Measurements from ENCODE around the gene PTPN14.

PTPN14 gene

GRCh38 chr1:214427871-214428277, 123.5 kb downstream of the PTPN14 start:
- peak; percentile 88 for DNase-seq (ENCODE audit: low spot score)

GRCh38 chr1:214426426-214426812, 125.0 kb downstream of the PTPN14 start:
- peak; percentile 72 for DNase-seq (ENCODE audit: low spot score)

DNA sequence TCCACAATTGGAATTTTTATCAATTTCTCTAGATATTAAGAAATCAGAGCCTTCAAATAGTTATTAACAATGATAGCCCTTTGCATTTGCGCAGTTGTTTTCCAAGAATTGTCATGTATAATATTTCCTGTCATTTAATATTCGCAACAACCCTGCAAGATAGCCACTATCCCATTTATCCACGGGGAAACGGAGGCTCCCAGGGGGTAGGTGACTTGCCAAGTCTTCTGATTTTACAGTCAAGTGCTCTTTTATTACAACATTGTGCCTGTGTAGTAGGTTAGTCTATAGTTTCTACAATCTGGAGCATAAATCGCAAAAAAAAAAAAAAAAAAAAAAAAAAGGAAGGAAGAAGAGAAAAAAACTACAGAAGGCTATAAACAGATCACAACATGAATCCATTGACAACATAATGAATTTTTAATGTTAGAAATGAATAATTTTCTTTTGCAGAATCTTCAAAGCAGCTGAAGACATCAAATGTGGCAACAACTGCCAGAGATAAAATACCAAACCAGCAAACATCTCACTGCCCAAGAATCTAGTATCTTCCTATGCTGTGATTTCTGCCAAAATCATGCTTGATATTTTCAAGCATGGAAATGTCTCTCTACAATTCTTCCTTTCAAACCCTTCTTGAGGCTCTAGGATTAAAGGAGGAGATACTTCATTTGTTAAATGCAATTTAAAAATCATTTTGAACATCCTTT, 125.5 kb downstream of the PTPN14 start:
- DNase-seq (ENCODE audit: low spot score) = no peak

GRCh38 chr1:214425101-214425500, 126.3 kb downstream of the PTPN14 start:
- no peak for DNase-seq (ENCODE audit: low spot score)

GRCh38 chr1:214423045-214423444, 128.4 kb downstream of the PTPN14 start:
- no peak for DNase-seq (ENCODE audit: low spot score)

DNA sequence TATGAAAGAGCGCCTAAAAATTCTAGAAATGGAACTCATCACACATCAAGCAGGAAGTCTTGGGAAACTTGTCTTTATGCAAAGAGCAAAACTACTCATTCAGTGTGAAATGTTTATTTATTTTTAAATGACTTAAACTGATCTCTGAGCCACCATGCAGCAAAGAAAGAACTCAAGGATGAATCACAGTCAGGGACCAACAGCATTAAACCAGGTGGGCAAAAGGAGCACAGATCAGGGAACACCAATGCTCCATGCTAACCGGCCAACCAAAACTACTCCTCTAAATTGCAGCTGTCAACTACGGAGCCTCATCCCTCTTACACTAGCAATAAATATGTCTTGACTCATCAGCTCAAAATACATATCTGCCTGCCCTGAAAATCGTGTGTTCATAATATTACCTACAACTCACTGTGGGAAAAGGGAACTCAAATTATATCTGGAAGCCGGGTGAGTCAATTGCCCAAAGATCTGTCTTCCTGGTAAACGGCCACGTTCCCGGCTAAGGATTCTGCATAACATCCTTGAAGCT, 129.2 kb downstream of the PTPN14 start:
- DNase-seq (ENCODE audit: low spot score) = no peak

- no peak for DNase-seq (ENCODE audit: low spot score)
Measured at GRCh38 chr1:214420833-214421232, 130.6 kb downstream of the PTPN14 start.

DNA sequence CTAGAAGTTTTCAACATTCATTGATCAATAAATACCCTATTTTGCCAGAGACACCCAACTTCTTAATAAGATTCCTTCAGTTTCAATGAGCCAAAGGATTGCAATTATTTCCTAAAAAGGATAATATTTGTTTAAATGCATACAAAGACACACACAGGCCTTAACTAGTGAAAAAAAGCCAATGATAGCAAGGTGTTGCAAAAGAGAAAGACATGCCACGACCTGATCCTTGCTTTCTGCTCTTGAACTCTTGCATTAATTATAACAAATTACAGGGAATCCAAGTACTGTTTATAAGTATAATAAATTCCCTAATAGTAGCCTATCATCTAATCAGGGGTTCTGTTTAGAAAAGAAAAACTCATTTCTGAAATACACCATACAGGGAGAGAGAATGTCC, 131.1 kb downstream of the PTPN14 start:
- no peak for DNase-seq (ENCODE audit: low spot score)

DNA sequence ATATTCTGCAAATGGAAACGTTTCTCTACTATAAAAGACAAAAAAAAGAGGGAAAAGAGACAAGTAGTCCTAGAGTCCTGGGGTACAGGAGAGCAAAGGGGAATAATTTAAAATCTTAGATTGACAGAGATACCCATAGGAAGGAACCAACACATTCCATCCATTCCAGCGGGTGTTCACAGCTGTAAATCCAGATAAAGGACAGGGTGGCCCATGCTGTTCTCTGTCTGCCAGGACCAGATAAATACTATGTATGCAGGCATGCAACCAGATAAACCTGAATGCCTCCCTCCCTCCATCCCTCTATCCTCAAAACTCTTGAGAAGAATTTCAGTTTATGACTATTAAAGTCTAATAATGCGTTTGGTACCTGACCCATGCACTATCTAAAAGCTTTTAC, 131.8 kb downstream of the PTPN14 start:
- DNase-seq (ENCODE audit: low spot score) = no peak

- DNase-seq (ENCODE audit: low spot score) = no peak
Measured at GRCh38 chr1:214418391-214418790, 133.0 kb downstream of the PTPN14 start.

- no peak for DNase-seq (ENCODE audit: low spot score)
Measured at GRCh38 chr1:214417545-214418210, 133.7 kb downstream of the PTPN14 start.

GRCh38 chr1:214416858-214417257, 134.5 kb downstream of the PTPN14 start:
- no peak for DNase-seq (ENCODE audit: low spot score)

DNA sequence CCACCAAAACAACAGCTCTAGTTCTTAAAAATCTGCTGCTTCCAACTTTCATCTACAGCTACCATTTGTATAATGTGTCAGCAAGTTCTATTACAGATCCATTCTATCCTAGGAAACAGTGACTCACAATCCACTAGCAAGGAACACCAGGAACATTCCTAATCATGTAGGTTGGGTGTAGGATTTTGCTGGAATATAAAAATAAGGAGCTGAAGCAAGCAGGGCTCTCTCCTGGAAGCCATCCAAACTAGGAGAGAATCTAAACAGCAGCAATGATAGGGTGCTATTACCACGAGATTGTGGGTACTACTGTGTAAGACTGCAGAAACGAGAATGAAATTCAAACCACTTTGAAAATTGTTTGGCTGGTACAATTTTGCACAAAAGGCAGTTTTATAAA, 135.0 kb downstream of the PTPN14 start:
- no peak for DNase-seq (ENCODE audit: low spot score)

GRCh38 chr1:214415131-214415530, 136.3 kb downstream of the PTPN14 start:
- no peak for DNase-seq (ENCODE audit: low spot score)

GRCh38 chr1:214414691-214415090, 136.7 kb downstream of the PTPN14 start:
- no peak for DNase-seq (ENCODE audit: low spot score)

DNA sequence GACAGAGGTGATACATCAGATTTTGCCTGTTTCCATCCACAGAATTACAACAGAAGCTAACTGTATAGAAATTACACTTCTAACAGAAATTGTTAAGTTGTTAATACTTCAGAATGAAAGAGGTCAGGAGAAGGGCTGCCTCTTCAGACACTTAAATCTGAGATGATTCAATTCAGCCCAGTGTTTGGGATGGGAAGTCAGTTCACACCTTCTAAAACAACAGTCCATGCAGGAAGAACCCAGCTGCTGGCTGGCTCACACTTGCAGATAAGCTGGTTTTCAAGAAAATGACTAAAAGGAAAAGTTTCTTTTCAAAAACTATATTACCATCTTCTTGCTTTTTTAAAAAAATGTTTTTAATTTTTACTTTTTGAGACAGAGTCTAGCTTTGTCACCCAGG, 138.1 kb downstream of the PTPN14 start:
- no peak for DNase-seq (ENCODE audit: low spot score)

GRCh38 chr1:214404571-214405213, 146.7 kb downstream of the PTPN14 start:
- DNase-seq (ENCODE audit: low spot score) = no peak

GRCh38 chr1:214404154-214404553, 147.2 kb downstream of the PTPN14 start:
- DNase-seq (ENCODE audit: low spot score) = no peak

- no peak for DNase-seq (ENCODE audit: low spot score)
Measured at GRCh38 chr1:214403431-214403830, 148.0 kb downstream of the PTPN14 start.

GRCh38 chr1:214402613-214403083, 148.8 kb downstream of the PTPN14 start:
- no peak for DNase-seq (ENCODE audit: low spot score)

DNA sequence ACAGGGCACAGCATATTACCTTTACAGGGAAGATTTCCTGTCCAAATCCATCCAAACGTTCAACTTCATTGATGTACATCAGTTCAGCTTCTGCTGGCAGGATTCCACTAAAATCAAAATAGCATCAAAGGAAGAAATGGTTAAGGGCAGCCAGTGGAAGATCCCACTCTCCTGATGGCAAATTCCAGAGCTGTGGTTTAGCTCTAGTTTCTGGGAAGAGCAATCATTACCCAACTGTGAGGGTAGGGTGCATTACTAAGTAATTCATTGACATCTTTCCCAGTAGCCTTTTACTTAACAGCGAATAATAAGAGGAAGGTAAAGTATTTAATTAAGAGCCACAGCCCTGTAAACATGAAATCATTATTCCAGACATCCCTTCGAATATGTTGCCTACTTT, 149.7 kb downstream of the PTPN14 start:
- DNase-seq (ENCODE audit: low spot score) = no peak

GRCh38 chr1:214400131-214400530, 151.3 kb downstream of the PTPN14 start:
- DNase-seq (ENCODE audit: low spot score) = no peak

GRCh38 chr1:214398490-214398889, 152.9 kb downstream of the PTPN14 start:
- no peak for DNase-seq (ENCODE audit: low spot score)

All from COLO829 (cell line).